Measurements from ENCODE around the gene TRMT61B.

DNA sequence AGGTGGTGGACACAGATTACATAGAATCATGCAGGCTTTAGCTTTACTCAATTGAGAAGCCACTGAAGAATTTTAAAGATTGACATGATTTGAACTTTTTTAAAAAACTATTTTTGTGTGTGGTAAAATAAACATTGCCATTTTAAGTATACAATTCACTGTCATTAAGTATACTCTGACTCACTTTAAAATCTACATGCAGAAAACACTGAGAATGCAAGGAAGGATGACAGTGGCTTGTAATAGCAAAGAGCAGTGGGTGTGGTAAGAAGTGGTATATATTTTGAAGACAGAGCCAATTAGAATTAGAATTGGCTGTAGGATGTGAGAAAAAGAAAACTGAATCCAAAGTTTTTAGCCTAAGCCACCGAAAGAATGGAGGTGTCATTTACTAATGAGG lies 14.9 kb downstream of the TRMT61B start:
- TF ChIP-seq SIN3A (IDR thresholded peaks at IDR 0.05; ENCODE audit: borderline replicate concordance, insufficient read depth, low read length) (no peak), TAF1 (IDR thresholded peaks at IDR 0.05; ENCODE audit: borderline replicate concordance, insufficient read depth, low read length) (no peak), POLR2AphosphoS5 (IDR thresholded peaks at IDR 0.05; ENCODE audit: low read depth, low read length) (no peak)
- TF ChIP-seq, protein P1, sequence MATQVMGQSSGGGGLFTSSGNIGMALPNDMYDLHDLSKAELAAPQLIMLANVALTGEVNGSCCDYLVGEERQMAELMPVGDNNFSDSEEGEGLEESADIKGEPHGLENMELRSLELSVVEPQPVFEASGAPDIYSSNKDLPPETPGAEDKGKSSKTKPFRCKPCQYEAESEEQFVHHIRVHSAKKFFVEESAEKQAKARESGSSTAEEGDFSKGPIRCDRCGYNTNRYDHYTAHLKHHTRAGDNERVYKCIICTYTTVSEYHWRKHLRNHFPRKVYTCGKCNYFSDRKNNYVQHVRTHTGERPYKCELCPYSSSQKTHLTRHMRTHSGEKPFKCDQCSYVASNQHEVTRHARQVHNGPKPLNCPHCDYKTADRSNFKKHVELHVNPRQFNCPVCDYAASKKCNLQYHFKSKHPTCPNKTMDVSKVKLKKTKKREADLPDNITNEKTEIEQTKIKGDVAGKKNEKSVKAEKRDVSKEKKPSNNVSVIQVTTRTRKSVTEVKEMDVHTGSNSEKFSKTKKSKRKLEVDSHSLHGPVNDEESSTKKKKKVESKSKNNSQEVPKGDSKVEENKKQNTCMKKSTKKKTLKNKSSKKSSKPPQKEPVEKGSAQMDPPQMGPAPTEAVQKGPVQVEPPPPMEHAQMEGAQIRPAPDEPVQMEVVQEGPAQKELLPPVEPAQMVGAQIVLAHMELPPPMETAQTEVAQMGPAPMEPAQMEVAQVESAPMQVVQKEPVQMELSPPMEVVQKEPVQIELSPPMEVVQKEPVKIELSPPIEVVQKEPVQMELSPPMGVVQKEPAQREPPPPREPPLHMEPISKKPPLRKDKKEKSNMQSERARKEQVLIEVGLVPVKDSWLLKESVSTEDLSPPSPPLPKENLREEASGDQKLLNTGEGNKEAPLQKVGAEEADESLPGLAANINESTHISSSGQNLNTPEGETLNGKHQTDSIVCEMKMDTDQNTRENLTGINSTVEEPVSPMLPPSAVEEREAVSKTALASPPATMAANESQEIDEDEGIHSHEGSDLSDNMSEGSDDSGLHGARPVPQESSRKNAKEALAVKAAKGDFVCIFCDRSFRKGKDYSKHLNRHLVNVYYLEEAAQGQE (IDR thresholded peaks at IDR 0.05; ENCODE audit: insufficient read depth in 1 of 2, low read depth in 2 of 2, low read length in 2 of 2): no peak

Data from PFSK-1 (cell line).